Daoy (cell line): ENCODE results near the gene FUZ. TPM values are rescaled to one million over a fixed set of nuclear protein-coding genes. Genes with fewer than 3 reads are reported as not detected.

Source experiments
- DNase-seq: peaks from one replicate; pipeline ENCODE4 v3.0.0-alpha.2; 2015; ENCODE audit warnings: low read depth
- total RNA-seq: library from RNA; depleted of rRNA; stranded (reverse); fragments of >200 nt; shearing (Covaris generic); gene quantifications from 2 replicates; pipeline ENCODE4 v1.2.3, GENCODE V29; 2014

Gene FUZ
- total RNA-seq, 1 experiment from 2014 or later, result 20.1 TPM

DNA sequence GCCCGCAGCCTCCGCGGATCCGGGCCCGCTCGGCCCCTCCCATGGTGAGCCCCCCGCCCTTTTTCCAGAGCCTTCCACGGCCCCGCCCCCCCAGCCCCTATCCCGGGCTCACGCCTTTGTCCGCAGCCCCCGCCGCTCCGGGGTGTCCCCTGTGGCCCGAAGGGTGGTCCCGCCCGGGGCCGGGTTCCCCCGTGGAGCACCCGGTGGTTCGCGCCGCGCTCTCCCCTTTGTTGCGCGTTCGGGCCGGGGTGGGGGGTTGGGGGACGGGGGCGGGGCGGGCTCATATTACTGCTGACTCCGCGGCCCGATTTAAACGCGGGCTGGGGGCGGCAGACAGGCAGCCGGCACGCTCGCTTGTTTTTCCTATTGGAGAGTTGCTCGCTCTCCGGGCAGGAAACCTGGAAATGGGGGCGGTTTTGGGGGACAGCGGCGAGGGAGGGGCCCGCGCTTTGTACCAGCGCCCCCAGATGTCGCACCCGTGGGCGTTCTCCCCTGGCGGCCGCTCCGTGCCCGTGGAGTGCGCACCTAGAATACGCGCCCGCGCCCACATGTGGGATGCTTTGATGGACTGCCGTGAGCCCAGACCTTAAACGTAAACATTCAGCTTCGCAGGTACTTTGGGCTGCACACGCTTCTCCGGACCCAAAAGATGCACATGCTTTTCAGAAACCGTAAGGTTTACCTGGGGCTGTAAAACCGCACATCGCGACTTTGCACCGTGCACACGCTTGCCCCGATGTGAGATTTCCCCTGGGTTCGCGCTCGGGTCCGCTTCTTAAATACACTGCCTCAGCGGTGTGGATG, 38.6 kb upstream of the FUZ start:
- peak; percentile 33 for DNase-seq

DNA sequence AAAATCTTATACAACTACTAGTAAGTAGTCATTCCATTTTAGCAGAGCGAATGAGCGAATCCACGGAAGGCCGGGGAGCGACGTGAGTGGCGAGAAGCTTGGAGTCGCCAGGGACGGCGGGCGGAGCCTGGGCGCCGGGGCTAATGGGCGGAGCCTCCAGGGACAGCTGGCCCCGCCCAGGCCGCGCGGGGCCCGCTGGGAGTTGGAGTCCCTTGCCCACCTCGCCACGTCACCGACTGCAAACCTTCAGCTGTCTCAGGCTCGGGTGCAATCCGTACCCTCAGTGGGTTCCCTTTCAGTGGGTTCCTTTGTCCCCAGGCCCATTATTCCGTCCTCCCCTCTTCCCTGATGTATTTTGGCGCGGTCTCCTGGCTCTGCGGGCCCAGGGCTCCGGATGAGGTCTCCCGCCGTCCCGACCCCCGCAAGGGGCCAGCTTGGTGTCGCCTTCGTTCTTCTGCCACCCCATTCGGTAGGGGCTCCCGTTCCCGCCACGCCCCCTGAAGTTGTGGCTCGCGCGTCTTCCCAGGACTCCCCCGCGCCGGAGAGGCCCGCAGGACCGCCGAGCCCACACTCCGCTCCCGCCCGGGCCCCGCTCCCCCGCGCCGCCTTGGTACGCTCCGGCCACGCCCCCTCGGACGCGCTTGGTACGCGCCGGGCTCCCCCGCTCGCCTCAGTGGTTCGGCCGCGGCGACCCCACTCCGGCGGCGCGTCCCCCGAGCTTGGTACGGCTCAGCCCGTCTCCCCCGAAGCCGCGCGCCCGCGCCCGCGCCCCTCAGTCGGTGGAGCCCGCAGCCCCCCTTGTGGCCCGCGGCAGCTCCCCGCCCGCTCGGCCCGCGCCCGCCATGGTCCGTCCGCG, 37.6 kb upstream of the FUZ start, which contains the start of gene PTOV1:
Gene PTOV1, plus strand, starts transcription at position 673 of the 856 bp plus-strand sequence.
- DNase-seq, result peak; percentile 94

DNA sequence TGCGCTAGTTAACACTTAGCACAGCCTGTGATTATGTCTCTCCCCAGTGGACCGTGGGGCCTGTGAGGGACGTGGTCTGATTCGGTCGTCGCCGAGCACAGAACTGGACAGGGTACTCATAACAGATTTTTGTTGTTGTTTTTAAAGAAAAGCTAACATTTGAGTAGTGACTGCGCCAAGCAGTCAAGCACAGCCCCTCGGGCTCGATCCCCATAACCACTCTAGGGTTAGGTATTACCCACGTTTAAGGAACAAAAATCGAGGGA, 37.1 kb upstream of the FUZ start:
- DNase-seq, result no peak

DNA sequence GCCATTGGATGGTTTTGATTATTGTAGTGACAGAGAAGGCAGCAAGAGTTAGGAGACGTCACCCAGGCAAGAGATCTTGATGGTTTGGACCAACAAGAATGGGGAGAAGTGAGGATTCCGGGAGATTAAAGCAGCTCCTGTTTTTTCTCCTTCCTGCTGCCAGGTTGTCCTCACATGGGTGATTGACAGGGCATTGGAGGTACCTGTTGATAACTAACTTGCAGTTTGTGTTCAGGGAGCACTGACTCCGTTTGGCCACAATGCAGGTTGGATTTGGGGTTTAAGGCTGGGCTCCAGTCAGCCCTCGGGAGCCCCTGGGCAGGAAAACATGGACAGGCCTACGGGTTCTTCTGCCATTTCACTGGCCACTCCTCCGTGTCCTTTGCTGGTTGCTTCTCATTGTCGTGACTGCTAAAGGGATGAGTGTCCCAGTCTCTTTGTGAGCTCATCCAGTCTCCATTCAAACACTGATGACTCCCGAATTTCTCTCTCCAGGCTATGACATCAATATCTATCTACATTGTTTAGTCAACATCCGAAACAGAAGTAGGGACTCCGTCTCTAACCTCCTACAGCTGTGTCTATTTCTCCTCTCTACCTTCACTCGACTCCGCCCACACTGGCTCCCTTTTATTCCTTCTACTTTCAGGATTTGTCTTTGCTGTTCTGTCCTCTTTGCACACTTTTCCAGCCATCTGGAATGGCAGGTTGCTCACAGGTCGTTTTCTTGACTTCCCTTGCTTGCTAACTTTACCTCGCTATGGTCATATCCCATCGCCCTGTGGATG, 36.5 kb upstream of the FUZ start:
- DNase-seq, result no peak

DNA sequence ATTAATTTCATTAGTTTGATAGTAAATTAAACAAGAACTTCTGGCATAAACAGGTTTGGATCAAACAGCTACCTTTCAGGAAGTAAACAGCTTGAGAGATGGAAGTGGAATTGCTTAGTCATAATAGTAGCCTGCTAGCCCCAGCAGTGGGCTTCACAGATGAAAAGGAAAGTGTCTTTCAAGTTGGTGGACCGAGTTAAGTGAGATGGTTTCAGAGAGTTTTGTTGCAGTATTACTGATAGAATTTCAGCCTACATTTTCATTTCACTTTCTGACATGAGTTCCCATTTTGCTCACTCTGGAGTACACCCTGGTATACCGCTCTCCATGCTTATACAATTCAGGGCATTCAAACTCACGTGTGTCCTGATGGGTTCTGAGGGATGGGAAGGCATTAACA, 35.8 kb upstream of the FUZ start:
- no peak for DNase-seq

DNA sequence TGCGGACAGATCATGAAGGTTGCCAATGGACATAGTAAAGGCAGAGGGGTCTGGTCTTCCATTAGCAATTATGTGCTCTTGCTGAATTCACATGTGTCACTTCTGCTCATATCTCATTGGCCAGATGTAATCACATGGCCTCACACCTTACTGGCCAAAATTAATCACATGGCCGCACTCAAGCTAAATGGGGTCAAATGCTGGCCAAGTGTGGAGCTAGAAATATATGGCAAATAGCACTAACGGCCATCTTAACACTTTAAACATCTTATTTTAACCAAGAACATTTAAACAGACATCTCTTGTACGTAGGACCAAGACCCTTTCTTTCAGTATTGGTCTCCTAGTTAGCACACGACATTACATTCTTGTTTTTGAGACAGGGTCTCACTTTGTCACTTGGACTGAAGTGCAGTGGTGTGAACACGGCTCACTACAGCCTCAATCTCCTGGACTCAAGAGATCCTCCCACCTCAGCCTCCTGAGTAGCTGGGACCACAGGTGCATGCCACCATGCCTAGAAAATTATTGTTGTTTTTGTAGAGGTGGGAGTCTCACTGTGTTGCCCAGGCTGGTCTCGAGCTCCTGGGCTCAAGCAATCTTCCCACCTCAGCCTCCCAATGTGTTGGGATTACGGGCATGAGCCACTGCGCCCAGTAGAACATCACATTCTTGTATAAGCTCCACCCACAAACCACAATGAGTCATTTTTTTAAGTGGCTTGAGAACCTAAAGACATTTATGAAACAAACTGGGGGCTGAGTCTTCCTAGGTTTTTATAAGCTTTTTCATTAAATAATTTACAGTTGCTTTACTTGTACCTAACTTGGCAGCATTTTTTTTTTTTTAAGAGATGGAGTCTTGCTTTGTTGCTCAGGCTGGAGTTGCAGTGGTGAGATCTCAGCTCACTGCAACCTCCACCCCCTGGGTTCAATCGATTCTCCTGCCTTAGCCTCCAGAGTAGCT, 34.9 kb upstream of the FUZ start:
- DNase-seq, result peak; percentile 87

DNA sequence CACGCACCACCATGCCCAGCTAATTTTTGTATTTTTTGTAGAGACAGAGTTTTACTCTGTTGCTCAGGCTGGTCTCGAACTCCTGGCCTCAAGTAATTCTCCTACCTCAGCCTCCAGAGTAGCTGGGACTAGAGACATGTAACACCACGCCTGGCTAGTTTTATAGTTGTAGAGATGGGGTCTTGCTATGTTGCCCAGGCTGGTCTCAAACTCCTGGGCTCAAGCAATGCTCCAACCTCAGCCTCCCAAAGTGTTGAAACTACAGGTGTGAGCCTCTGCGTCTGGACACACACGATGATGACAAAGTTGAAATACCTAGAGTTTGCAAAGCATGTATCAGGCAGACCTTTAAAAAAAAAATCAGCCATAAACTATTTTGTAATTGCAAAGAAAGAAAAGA, 33.3 kb upstream of the FUZ start:
- DNase-seq, result no peak

DNA sequence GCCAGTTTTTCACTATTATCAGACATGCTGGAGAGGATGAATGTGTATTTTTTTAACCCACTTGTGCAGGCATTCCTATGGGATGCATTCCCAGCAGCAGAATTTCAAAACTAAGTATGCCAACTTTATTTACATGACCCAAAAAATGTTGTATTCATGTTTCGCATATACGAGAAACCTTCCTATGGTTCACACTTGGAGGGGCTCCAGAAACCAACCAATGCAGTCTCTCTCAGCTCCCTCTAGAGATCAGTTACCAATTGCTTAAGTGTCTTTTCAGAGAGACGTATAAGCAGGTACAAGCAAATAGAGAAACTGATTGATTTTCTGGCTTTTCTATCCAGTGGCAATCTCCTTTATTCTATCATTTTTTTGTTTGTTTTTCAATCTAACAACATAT, 32.3 kb upstream of the FUZ start:
- no peak for DNase-seq

DNA sequence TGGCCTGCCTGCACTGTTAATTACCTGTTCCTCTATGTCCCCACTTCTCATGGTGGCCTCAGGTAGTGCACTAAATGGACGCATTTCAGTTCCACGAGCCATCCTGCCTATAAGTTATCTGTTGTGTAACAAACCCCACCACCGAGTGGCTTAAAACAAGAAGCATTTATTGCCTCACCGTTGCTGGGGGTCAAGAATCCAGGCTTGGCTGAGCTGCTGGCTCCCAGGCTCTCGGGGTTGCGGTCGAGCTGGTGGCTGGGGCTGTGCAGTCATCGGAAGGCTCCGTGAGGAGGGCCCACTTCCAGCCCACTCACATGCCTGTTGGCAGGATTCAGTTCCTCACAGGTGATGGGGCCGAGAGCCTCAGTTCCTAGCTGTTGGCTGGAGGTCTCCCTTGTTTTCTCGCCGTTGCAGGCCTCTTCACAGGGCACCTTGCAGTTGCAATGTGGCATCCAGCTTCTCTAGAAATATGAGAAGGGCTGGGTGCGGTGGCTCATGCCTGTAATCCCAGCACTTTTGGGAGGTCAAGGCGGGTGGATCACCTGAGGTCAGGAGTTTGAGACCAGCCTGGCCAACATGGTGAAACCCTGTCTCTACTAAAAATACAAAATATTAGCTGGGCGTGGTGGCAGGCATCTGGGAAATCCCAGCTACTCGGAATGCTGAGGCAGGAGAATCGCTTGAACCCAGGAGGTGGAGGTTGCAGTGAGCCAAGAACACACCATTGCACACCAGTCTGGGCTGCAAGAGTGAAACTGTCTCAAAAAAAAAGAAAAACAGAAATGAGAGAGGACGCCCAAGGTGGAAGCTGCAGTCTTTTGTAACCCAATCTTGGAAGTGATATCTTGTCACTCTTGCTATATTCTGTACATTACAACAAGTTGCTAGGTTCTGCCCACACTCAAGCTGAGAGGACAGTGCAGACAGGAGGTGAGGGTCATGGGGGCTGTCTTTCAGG, 31.3 kb upstream of the FUZ start:
- DNase-seq, result peak; percentile 61

DNA sequence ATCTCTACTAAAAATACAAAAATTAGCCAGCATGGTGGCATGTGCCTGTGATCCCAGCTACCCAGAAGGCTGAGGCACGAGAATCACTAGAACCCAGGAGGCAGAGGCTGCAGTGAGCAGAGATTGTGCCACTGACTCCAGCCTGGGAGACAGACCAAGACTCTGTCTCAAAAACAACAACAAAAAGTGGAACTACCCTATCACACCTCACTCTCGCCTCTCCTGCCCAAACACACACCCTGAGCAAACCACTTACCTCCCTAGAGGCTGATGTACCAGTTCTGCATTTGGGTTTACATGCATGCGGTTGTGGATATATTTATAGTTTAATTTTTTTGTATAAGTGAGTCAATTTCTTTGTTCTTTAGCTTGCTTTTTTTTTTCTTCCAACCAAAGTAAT, 30.2 kb upstream of the FUZ start:
- DNase-seq, result no peak

DNA sequence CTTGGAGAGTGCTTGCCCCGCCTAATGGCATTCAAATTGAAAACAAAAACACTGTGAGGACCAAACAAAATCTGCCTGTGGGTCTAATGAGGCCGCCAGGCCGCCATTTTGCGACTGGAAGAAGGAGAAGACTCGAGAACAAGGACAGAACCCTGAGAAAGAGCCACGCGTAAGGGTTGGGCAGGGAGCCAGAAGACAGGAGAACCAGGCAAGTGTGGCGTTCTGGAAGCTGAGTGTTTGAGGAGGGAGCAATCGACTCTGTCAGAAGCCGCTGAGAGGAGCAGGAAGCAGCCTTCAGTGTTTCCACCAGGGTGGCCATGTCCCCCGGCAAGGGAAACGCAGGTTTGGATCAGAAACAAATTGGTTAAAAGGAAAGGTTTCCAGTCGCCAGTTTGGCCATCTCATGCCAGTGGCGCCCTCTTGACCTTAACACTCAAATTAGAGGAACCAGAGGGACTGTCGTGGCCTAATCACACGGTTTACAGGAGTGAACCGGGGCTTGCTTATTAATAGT, 27.7 kb upstream of the FUZ start:
- no peak for DNase-seq

DNA sequence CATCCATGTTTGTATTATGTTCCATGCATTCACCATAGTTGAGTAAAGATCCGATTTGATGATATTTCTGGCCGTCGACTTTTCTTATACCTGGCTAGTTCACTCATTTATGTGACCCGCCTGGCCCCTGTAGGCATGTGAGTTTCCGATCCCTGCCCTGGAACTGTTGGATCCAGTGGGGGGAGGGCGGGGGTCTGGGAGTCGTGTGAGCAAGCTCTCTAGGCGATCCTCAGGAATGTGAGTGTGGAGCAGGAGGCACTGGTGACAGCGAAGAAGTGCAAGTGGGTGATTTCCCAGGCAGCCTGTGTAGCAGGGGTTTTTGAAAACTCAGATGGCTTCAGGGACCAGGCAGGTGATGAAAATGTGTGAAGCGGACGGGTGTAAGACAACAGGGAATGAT, 27.2 kb upstream of the FUZ start:
- no peak for DNase-seq

DNA sequence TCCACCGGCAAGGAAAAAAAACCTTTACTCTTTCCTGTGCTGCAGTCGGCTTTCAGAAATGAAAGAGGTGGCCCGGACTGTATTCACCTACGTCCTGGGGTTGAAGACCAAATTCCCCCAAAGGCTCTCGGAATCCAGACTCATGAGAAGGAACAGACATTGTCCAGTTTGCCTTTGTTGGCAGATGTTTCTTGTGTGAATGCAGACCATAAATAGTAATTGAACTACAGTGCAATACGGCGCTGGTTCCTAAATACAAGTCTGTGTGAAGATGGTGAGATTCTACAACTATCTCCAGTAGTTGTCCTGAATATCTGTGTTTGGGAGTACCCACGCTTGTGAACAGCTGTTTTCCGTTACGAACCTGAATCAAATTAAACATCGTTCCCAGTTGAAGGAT, 26.6 kb upstream of the FUZ start:
- no peak for DNase-seq

DNA sequence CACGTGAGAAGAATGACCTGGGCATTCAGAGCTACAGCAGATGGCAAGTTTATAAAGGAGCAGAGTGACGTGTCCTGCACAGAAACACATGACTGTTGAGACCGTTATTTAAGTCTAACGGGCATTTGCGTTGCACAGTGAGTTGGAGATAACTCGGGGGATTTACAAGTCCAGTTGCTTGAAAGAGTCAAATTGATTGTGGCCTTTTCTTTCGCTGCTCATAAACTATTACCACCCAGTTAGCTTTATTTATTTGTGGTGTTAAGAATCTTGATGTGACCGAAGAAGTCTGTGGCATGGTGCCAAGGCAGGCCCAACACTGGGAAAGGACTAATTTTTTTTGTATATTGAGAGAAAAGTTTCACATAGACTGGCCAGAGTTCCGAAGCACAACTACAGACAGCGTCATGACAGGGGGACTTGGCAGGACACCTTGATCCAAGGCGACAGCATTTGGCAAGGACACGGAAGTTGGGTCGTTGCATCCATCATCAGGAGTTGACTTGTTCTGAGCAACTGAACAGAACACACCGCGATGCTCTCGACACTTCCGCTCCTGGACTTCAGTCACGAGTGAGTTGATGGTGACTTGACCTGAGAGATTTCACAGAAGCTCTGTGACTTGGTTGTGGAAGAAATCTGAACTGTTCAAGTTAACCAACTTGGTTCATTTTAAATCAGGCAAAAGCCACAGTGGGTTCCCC, 25.9 kb upstream of the FUZ start:
- no peak for DNase-seq

DNA sequence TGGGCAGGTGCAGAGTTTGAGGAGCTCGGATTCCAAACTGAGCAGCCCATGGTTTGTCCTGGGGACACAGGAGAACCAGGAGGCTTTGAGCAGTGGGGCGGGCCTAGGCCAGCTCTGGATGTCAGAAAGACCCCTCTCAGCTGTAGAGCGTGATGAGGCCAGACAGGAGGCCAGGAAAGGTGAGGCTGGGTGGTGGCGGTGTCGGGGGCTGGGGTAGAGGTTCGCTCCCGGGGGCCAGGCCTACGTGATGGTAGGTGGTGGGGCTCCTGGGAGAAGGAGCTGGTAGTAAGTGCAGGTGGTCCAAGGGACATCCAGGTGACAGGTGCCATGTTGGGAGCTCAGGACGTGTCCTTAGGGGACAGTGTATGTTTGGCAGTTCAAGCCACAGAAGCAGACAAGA, 24.3 kb upstream of the FUZ start:
- DNase-seq, result no peak

DNA sequence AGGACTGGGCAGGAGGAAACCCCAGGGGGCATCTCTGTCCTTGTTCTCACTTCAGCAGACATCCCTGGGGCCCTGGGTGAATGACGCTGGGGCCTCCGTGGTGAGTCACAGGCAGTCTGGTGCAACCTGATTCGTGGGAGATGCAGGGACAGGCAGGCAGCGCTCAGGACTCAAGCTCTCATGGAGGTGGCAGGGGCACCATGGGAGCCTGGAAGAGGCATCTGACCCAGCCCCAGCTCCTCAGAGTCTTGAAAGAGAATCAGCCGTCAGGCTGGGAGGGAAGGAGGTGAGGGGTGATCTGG, 23.9 kb upstream of the FUZ start:
- no peak for DNase-seq

DNA sequence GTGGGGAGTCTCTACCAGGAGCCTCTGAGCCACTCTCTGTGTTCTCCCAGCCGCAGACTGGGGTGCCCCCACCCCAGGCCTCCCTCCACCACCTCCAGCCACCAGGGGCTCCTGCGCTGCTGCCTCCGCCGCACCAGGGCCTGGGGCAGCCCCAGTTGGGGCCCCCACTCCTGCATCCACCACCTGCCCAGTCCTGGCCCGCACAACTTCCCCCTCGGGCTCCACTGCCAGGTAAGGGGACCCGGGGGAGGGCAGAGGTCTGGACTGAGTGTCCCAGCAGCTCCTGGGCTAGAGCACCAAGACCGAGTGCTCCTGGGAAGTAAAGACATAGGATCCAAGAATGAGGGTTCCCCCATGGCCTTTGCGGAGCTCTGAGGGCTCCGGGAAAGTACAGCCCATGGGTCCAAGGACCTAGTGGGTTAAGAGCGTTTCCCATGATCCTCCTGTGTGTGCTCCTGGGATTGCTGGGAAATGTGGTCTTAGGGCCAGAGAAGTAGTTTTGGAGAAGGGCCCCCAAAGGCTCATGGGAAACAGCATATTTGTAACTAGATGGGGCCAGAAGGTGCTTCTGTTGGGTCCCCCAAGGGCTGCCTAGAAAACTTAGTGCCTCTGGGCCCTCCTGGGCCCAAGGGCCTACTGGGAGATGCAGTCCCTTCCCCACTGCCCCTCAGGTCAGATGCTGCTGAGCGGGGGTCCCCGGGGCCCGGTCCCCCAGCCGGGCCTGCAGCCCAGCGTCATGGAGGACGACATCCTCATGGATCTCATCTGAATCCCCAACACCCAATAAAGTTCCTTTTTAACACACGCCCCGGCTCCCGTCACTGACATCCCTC, 23.3 kb upstream of the FUZ start:
- no peak for DNase-seq

DNA sequence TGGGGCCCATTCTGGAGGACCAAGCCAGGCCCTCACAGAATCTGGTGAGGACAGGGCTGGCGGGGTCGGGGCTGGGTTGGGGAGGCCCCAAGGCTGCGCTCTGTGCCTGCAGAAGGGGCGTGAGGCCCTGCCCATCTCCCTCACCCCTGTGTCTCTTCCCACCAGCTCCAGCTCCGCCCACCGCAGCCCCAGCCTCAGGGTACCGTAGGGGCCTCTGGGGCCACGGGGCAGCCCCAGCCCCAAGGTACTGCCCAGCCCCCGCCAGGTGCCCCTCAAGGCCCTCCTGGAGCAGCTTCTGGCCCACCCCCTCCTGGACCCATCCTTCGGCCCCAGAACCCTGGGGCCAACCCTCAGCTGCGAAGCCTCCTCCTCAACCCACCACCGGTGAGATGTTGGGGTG, 22.5 kb upstream of the FUZ start:
- no peak for DNase-seq

DNA sequence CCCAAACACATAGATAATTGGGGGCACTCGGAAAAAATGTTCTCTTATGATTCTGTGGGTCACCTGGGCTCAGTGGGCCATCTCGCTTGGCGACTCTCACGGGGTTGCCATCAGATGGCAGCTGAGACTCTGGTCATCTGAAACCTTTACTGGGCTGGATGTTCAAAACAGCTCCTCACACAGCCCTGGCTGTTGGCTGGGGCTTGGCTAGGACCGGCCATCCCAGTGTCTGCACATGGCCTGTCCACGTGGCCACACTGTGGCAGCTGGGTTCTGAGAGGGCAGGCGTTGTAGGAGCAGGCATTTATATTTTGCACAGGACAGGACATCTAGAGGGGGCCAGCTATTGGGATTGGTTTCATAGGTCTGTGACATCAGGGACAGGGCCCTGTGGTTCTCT, 20.5 kb upstream of the FUZ start:
- no peak for DNase-seq
